Stimulated activated CD8-positive, alpha-beta memory T cell treated with anti-CD3 and anti-CD28 coated beads, Interleukin-4, amount 100 ng/mL, for 24 hours (primary cell): Measurements from ENCODE around the gene ZDHHC22.
"Not testable (repeated sequence)": the region's sequence is repeated elsewhere in the genome, so short reads cannot be mapped to it uniquely, and the experiment has no call there.

Experiments used
- DNase-seq: peaks from one replicate; pipeline ENCODE4 v3.0.0-alpha.2; 2020; ENCODE audit warnings: low read depth

The ZDHHC22 gene, protein sequence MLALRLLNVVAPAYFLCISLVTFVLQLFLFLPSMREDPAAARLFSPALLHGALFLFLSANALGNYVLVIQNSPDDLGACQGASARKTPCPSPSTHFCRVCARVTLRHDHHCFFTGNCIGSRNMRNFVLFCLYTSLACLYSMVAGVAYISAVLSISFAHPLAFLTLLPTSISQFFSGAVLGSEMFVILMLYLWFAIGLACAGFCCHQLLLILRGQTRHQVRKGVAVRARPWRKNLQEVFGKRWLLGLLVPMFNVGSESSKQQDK

GRCh38 chr14:77141214-77142004 is at the start of gene ZDHHC22:
Gene ZDHHC22 (minus strand): TSS chr14:77141791. CDS start chr14:77139738, 2,053 bp downstream.
- DNase-seq, result no peak

- no peak for DNase-seq
Measured at GRCh38 chr14:77190977-77191376, 49.4 kb upstream of the ZDHHC22 start.

DNA sequence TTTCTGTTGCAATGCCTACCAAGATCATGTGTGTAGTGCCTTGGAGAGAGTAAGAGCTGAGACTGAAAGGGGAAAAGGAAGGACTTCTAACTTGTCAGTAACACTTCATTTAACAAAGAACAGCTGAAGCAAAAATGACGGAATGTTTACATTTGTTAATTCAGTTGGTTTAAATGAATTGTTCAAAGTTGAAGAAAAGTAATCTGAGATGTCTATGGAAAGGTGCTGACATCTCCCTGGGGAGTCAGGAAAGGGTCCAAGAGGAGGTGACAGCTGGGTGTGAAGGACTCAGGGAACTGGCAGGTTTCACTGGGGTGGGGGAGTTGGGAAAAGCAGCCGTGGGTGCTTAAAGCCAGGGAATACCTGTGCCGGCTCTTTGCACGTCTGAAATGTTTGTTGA is 47.9 kb upstream of the ZDHHC22 start:
- no peak for DNase-seq

GRCh38 chr14:77187649-77188012 is 46.0 kb upstream of the ZDHHC22 start:
- no peak for DNase-seq

DNA sequence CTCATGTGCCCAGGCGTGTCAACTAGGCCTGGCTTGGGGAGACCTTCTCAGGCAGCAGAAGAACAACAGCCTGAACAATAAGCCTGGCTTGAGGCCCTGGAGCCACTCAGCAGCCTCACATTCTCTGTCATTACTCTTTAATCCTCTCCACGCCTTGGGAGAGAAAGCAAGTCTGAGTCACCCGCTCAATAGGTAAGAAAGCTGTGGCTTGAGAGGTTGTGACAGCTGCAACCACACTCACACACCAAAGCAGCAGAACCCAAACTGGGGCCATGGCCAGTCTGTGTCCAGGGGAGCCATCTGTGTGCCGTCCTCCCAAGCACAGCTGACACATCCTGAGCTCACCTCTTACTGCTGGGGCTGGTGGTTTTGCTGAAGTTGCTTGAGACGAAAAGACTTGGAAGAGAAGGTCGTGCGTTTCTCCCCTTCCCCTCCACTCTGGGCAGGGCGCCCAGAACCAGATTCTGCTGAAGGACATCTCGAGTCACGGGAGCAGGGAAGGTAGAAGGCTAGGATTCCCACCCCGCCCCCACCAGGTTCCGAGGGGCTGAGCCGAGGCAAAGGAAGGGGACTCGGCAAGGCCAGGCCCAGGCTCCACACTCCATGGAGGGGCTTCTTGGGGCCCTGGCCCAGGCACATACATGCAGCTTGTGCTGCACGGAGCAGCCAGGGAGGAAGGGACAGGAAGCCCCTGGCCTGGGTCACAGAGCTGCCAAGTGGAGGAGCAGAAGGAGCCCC is 45.5 kb upstream of the ZDHHC22 start:
- no peak for DNase-seq

- DNase-seq, result no peak
Measured at GRCh38 chr14:77185093-77185465, 43.5 kb upstream of the ZDHHC22 start.

- DNase-seq, result no peak
Measured at GRCh38 chr14:77184396-77185092, 43.0 kb upstream of the ZDHHC22 start.

DNA sequence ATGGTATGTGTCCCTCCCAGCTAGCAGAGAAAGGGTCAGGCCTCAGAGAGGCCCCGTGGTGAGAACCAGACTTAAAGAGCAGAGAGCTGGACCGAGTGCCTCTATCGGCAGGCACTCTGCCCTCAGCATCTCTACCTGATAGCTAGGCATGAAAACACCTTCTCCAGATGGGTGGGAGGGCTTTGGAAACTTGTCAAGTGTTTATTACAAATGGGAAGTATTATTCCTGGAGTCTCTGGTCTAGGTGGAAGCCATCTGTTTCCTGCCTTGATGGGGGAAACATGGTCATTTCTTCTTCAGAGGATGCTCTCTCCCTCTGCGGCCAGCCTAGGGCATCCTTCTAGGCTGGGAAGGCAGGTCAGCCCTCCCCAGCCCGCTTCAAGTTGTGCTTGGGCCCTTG is 42.3 kb upstream of the ZDHHC22 start:
- no peak for DNase-seq

DNA sequence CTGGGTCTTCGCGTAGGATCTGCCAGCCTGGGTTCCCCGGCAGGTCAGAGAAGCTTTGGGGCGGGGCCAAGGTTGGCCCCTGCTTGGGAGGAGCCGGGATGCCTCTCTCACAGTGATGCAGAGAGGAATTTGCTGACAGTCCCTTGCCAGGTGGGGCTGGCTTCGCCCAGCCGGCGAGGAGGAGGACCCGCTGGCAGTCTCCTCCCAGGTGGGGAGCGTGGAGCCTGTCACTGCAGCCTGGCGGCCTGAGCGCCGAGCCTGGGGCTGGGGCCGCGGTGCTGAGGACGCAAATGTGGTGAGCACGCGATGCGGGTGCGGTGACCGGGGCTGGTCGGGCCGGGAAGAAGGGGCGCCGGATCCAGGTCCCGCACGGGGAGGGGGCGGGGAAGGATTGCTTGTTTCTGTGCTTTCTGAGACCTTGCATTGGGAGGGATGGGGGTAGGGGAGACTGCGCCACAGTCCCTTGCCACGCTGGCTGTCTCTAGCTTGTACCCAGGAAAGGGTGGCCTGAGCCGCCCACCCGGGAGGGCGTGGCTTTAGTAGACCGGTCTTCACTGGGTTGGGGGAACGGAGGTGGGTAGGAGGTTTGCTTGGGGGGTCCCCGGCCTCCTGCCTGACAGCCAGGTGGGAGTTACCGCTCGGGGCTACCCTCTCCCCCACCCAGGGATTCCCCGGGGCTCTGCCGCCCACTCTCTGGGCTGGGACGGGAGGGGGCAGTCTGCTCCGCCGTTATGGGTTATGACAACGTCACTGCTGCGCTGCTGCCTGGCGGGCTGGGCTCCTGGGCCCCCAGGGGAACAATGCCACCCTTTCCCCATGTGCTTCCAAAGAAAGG is 40.2 kb upstream of the ZDHHC22 start, which contains the start of gene TMEM63C:
Gene TMEM63C (plus strand): TSS at position 196 of the 835 bp plus-strand sequence. CDS start 37,016 bp downstream, outside the sequence.
- DNase-seq, result peak; percentile 54

DNA sequence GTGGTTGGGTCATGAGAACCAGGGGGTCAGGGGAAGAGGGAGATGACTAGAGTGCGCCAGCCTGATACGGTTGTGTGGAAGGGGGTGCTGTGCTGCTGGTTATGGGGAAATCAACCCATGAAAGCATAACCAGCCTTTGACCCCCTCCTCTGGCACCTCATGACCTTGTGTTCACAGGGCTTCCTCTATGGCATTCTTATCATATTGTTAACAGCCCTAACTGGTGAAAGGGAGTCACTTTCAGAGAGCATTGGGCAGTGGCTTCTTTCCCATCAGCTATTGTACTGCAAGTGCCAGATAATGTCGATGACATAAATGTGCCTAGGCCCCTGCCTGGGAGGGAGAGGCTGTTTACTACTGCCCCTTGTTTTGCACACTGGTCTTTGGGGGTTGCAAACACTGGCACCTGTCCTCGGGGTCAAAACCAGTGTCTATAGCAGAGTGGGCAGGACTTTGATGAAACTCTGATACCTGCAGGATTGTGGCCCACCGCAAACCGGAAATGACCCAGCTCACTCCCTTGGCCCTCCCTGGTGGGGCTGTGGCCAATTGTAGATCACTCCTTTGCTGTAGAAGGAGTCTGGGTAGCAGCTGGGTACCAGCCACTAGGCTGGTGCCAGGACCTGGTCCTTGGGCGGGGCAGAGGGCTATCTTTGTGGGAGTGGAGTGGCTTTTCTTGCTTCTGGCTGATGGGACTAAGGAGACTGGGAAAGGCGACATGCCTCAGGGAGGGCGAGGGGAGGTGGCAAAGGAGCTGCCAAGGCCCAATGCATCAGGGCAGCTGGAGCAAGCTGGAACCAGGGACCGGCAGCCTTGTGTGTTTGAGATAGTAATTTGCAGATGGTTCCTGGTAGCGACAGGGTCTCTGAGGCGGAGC is 39.4 kb upstream of the ZDHHC22 start:
- DNase-seq, result no peak

DNA sequence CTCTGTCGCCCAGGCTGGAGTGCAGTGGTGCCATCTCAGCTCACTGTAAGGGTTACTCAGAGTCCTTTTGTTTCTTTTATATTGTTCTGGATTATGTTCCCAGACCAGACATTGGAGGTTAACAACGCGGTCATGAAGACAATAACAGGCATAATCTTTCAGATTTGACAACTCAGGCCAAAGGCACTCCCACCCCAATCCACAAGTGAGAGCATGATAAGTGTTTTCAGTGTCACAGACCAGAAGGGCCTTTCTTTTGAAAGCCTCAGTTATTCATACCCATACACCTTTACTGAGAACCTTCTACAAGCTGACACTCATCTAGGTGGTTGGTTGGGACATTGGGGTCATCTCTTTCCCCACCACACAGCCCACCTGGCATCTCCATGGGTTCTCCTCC is 37.1 kb upstream of the ZDHHC22 start:
- no peak for DNase-seq

GRCh38 chr14:77177702-77178101 is 36.1 kb upstream of the ZDHHC22 start:
- DNase-seq, result no peak

DNA sequence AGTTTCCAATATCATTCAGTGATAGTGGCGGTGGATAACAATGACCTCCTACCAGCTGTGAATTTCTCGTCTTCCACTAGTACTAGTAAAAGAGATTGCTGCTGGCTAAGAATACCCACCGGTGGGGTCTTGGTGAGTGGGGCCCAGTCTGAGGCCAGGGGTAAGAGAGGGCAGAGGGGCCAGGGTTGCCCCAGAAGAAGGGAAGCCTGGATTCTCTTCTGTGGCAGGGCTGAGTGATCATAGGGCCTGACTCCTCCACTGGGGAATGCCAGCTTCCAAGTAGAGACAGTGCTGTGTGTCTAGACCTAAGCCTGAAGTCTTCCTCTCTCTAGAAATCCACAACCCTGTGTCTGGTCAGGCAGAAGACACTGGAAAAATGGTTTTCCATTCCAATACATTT is 34.3 kb upstream of the ZDHHC22 start:
- no peak for DNase-seq

- not testable (repeated sequence) for DNase-seq
Measured at GRCh38 chr14:77173911-77174617, 32.5 kb upstream of the ZDHHC22 start.

DNA sequence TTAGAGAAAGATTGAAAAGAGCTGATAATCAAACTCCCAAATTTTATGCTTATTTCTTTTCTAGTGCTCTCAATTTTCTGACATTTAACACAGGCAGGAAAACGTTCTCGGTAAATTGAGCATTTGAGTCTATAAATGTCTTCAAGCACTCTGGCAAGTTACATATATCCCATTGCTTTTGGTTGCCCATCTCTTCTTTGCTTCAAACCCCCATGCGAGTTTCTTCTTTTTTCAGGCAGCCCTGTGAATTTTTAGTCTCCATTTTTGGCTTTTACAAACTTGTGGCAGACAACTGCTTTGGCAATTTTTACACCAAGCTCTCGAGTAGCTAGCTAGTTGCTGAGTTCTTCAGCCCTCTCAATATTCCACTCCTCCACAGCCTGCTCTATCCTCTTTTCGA is 31.3 kb upstream of the ZDHHC22 start:
- DNase-seq, result no peak

DNA sequence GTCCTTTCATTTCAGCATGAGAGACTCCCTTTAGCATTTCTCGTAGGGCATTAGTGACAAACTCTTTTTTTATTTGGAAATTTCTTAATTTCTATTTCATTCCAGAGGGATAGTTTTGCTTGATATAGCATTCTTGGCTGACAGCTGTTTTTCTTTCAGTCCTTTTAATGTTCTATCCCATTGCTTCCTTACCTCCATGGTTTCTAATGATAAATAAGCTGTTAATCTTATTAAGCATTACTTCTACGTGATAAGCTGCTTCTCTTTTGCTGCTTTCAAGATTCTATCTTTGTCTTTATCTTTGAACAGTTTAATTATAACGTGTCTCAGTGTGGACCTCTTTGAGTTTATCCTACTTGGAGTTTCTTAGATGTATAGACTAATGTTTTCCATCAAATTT is 28.5 kb upstream of the ZDHHC22 start:
- DNase-seq, result no peak

GRCh38 chr14:77161011-77161410 is 19.4 kb upstream of the ZDHHC22 start:
- DNase-seq, result no peak

GRCh38 chr14:77158882-77159255 is 17.3 kb upstream of the ZDHHC22 start:
- no peak for DNase-seq

GRCh38 chr14:77158175-77158881 is 16.7 kb upstream of the ZDHHC22 start:
- no peak for DNase-seq
